HepG2 (cell line): Measurements from ENCODE around the gene WDR83. TPM values are rescaled to one million over a fixed set of nuclear protein-coding genes. Genes with fewer than 3 reads are reported as not detected.

Experiments used
- ATAC-seq: fragments of 200-7000 bp; cut with Tn5 transposase; 3 replicates; pipeline ENCODE4 v1.9.1; 2020; ENCODE audit warnings: mild to moderate bottlenecking, moderate library complexity
- BruUV-seq: library from RNA; stranded (reverse); fragments of 400-500 nt; replicated peaks from 2 replicates; lab custom pipeline; 2021; lab: Mats Ljungman, UMichigan
- CTCF ChIA-PET: fragments of 300-600 bp; formaldehyde crosslinking; extraction: SDS; loops from one replicate; lab custom pipeline; 2021; ENCODE audit warnings: low total read pairs, inconsistent platforms, low intra/inter-chr PET ratio; lab: Yijun Ruan, JAX
- POLR2A ChIA-PET: fragments of 350-600 bp; sonication (Branson Sonifier 250); formaldehyde crosslinking; loops from one replicate; lab custom pipeline; 2020; ENCODE audit warnings: antibody characterized with exemption, inconsistent platforms; lab: Yijun Ruan, JAX
- DNase-seq: peaks from one replicate; pipeline ENCODE4 v3.0.0-alpha.2; 2015; ENCODE audit warnings: low spot score
- FAIRE-seq: peaks from 3 replicates; lab custom pipeline; 2011; peaks lifted over from hg19 to GRCh38; lab: Jason Lieb, UNC
- H2AFZ ChIP-seq: one replicate; pipeline ENCODE4 v1.6.1; 2011; ENCODE audit warnings: low read length, inconsistent platforms
- H3K27ac ChIP-seq: fragments of 300-600 bp; 3 replicates; pipeline ENCODE4 v1.8.0; 2011; ENCODE audit warnings: mixed run types, mild to moderate bottlenecking, mixed read lengths, low read length, inconsistent platforms; ENCODE audit not compliant: insufficient read depth; ENCODE audit errors: extremely low read length
- H3K27me3 ChIP-seq, 2 experiments: fragments of 200-600 bp in 1 of 2; 2 replicates in 1 of 2; 3 replicates in 1 of 2; pipeline versions ENCODE4 v1.6.0 to v1.8.0; 2011; ENCODE audit warnings: low read length in 2 of 2, mild to moderate bottlenecking in 2 of 2, moderate library complexity in 2 of 2, inconsistent platforms in 1 of 2; ENCODE audit not compliant: insufficient read depth in 2 of 2, control insufficient read depth in 1 of 2
- H3K36me3 ChIP-seq, 2 experiments: fragments of 200-600 bp in 1 of 2; replicated peaks in 1 of 2; 2 replicates in 1 of 2; 3 replicates in 1 of 2; pipeline versions ENCODE4 v1.5.1 to v1.8.0; 2011; ENCODE audit warnings: low read length in 2 of 2, inconsistent platforms in 1 of 2; ENCODE audit not compliant: insufficient read depth in 2 of 2, control insufficient read depth in 1 of 2
- H3K4me1 ChIP-seq: 2 replicates; pipeline ENCODE4 v1.5.1; 2012; ENCODE audit warnings: low read length, inconsistent platforms; ENCODE audit not compliant: insufficient read depth
- H3K4me2 ChIP-seq: 2 replicates; pipeline ENCODE4 v1.6.0; 2011; ENCODE audit warnings: low read depth, low read length, inconsistent platforms
- H3K4me3 ChIP-seq, 3 experiments: fragments of 200-600 bp in 1 of 3; sonication (generic), shearing (Covaris generic) in 1 of 3; replicated peaks in 1 of 3; 2 replicates each; pipeline ENCODE4 v1.5.1; 2011 to 2016; ENCODE audit warnings: low read length in 3 of 3, inconsistent platforms in 2 of 3, low read depth in 2 of 3, mild to moderate bottlenecking in 2 of 3, control low read depth in 1 of 3, mixed read lengths in 1 of 3; ENCODE audit not compliant: insufficient read depth in 1 of 3
- H3K79me2 ChIP-seq: one replicate; pipeline ENCODE4 v1.6.1; 2011; ENCODE audit warnings: low read length, inconsistent platforms; ENCODE audit not compliant: insufficient read depth
- H3K9ac ChIP-seq: 2 replicates; pipeline ENCODE4 v1.6.0; 2011; ENCODE audit warnings: mild to moderate bottlenecking, low read depth, low read length, inconsistent platforms; ENCODE audit not compliant: insufficient read depth
- H3K9me3 ChIP-seq: 2 replicates; pipeline ENCODE4 v1.5.1; 2012; ENCODE audit warnings: mild to moderate bottlenecking, low read length
- H4K20me1 ChIP-seq: 2 replicates; pipeline ENCODE4 v1.6.0; 2011; ENCODE audit warnings: inconsistent platforms, mild to moderate bottlenecking, low read length, moderate library complexity; ENCODE audit not compliant: insufficient read depth
- CBFB ChIP-seq: sonication (generic); formaldehyde crosslinking; IDR thresholded peaks from 2 replicates; pipeline ENCODE4 v1.4.0; 2020; ENCODE audit warnings: missing genetic modification reagents
- CBX2 ChIP-seq, 2 experiments: fragments of 200-600 bp in 1 of 2; sonication (generic); formaldehyde crosslinking in 1 of 2; IDR thresholded peaks; 2 replicates each; pipeline versions ENCODE4 v1.7.0 to v1.8.1; 2018 to 2022; ENCODE audit warnings: low read depth in 2 of 2, low read length in 1 of 2, mild to moderate bottlenecking in 1 of 2, missing genetic modification reagents in 1 of 2
- CCAR2 ChIP-seq: fragments of 200-400 bp; formaldehyde crosslinking; optimal IDR thresholded peaks from 2 replicates; pipeline ENCODE3; 2018; ENCODE audit warnings: low read depth, mild to moderate bottlenecking, low read length, moderate library complexity
- HOXA9 ChIP-seq: sonication (generic); formaldehyde crosslinking; IDR thresholded peaks from 2 replicates; pipeline ENCODE4 v1.8.1; 2022; ENCODE audit warnings: missing genetic modification reagents, mild to moderate bottlenecking, moderate library complexity, borderline replicate concordance
- JUN ChIP-seq: sonication (generic); formaldehyde crosslinking; IDR thresholded peaks from 2 replicates; pipeline ENCODE4 v1.4.0; 2020; ENCODE audit warnings: mild to moderate bottlenecking, missing genetic modification reagents
- KAT8 ChIP-seq: IDR thresholded peaks from 2 replicates; pipeline ENCODE4 v1.6.1; 2016; ENCODE audit warnings: missing genetic modification reagents, missing compliant biosample characterization
- MIER2 ChIP-seq: IDR thresholded peaks from 2 replicates; pipeline ENCODE4 v1.6.1; 2016; ENCODE audit warnings: missing biosample characterization, missing genetic modification reagents
- RCOR2 ChIP-seq: IDR thresholded peaks from 2 replicates; pipeline ENCODE4 v1.6.1; 2016; ENCODE audit warnings: missing biosample characterization, missing genetic modification reagents
- SMAD3 ChIP-seq: sonication (generic); formaldehyde crosslinking; IDR thresholded peaks from 2 replicates; pipeline ENCODE4 v1.4.0; 2020; ENCODE audit warnings: missing genetic modification reagents
- TEF ChIP-seq: sonication (generic); formaldehyde crosslinking; IDR thresholded peaks from 2 replicates; pipeline ENCODE4 v1.5.0; 2020; ENCODE audit warnings: missing genetic modification reagents
- UBTF ChIP-seq: sonication (generic); formaldehyde crosslinking; IDR thresholded peaks from 2 replicates; pipeline ENCODE4 v1.4.0; 2020; ENCODE audit warnings: mild to moderate bottlenecking, missing genetic modification reagents
- ZBTB42 ChIP-seq: sonication (generic); formaldehyde crosslinking; IDR thresholded peaks from 2 replicates; pipeline ENCODE4 v1.5.0; 2020; ENCODE audit warnings: mild to moderate bottlenecking, missing genetic modification reagents
- ZBTB7A ChIP-seq: sonication (generic); formaldehyde crosslinking; IDR thresholded peaks from 2 replicates; pipeline ENCODE4 v1.8.0; 2022; ENCODE audit warnings: mild to moderate bottlenecking, missing genetic modification reagents
- ZNF20 ChIP-seq: sonication (generic); formaldehyde crosslinking; IDR thresholded peaks from 2 replicates; pipeline ENCODE4 v1.4.0; 2020; ENCODE audit warnings: mild to moderate bottlenecking, moderate library complexity, missing genetic modification reagents
- ZNF773 ChIP-seq: sonication (generic); formaldehyde crosslinking; IDR thresholded peaks from 2 replicates; pipeline ENCODE4 v1.4.0; 2020; ENCODE audit warnings: missing genetic modification reagents, borderline replicate concordance
- ZXDC ChIP-seq: sonication (generic); formaldehyde crosslinking; IDR thresholded peaks from 2 replicates; pipeline ENCODE4 v1.5.0; 2020; ENCODE audit warnings: mild to moderate bottlenecking, missing genetic modification reagents
- WGBS: methylation state at CpG from one replicate; pipeline ENCODE4 v1.1.6; 2017; ENCODE audit warnings: low lambda C conversion rate; 5-methylcytosine and 5-hydroxymethylcytosine counted together
- in situ Hi-C: cut with HindIII; loops from 2 replicates; pipeline ENCODE4 v1.10.0; 2017; ENCODE audit warnings: low pct_unique_long_range_greater_than_20kb; ENCODE audit not compliant: extremely low pct_ligation_motif_present
- intact Hi-C: fragments of 100-400 bp; cut with micrococcal nuclease; formaldehyde crosslinking; loops from one replicate; pipeline ENCODE4 v1.10.0; 2022; ENCODE audit not compliant: unreplicated experiment
- polyA plus RNA-seq, 8 experiments: library from polyadenylated mRNA; depleted of rRNA in 3 of 8; stranded (reverse) in 7 of 8; unstranded in 1 of 8; fragments of >200 nt; fragmentation: Illumina TruSeq in 4 of 8; extraction: Trizol in 4 of 8; gene quantifications; 2 replicates each; pipeline versions ENCODE4 v1.2.1 to v1.2.3, GENCODE V29; 2011 to 2016; ENCODE audit warnings: low read depth in 4 of 8, missing spikeins in 1 of 8, mixed read lengths in 1 of 8; ENCODE audit not compliant: insufficient read depth in 1 of 8
- total RNA-seq, 5 experiments: library from RNA; depleted of rRNA; stranded (reverse); fragments of >200 nt; fragmentation: Illumina TruSeq; extraction: Trizol; gene quantifications; 2 replicates each; pipeline ENCODE4 v1.2.3, GENCODE V29; 2016; ENCODE audit warnings: low read depth in 1 of 5

Gene WDR83
- total and polyA plus RNA-seq, 2 of the 13 experiments (the other 11 are each of a cell fraction or from before 2014, with no cell fraction given), result 4.5 to 10.7 TPM

- POLR2A ChIA-PET, result interaction anchor here (0.9 to 1.9 kb wide), 9 partner anchors 9 to 174 kb away, joined by 3 to 16 read pairs (median 4); partner anchors contain the start of genes DHPS, GET3, ZNF490 and ZNF791
- peak; percentile 67 for DNase-seq
- intact Hi-C loops (no loop called here), in situ Hi-C loops (loop anchor here (5.0 kb wide), 1 partner anchor 107 kb away; no protein-coding TSS in a partner anchor)
- H3K27me3 ChIP-seq, result no peaks in the 10 kb centered on the region; a peak in 1 of 5 replicates
- TSS peak; percentile 79 for BruUV-seq
- ATAC-seq, result peak; percentile 50
- H3K9me3 ChIP-seq, result no peaks in the 10 kb centered on the region
- H2AFZ ChIP-seq, result peak overlapping the region; percentile 100
- H3K4me1 ChIP-seq, result peaks cover 43% of the 10 kb centered on the region
- peak overlapping the region; percentile 97 for H3K4me2 ChIP-seq
- H3K27ac ChIP-seq, result peak overlapping the region; percentile 88
- H3K9ac ChIP-seq, result peak overlapping the region; percentile 93
- H3K79me2 ChIP-seq, result peaks cover 34% of the 10 kb centered on the region
- peaks cover 10 to 19% of the 10 kb centered on the region in 2 experiments for H3K36me3 ChIP-seq
- no peaks in the 10 kb centered on the region for H4K20me1 ChIP-seq
- CTCF ChIA-PET, result no interaction called here
- FAIRE-seq, result peak; percentile 93
- H3K4me3 ChIP-seq, result peak overlapping the region; percentile 77 to 96 (median 96)
- 5% methylated on average over 22 of the region's 64 CpGs for WGBS
- no peak for TF ChIP-seq CBX2 (IDR thresholded peaks at IDR 0.05; ENCODE audit: low read depth, low read length)
- no peak for TF ChIP-seq CBX2 (CRISPR knock-in tag; IDR thresholded peaks at IDR 0.05; ENCODE audit: low read depth)
- peak; percentile 39; the same call in 1 of the 2 replicates for TF ChIP-seq ZXDC (CRISPR knock-in tag)
- TF ChIP-seq CBFB, result no peak
- no peak for TF ChIP-seq RCOR2 (CRISPR knock-in tag)
- no peak for TF ChIP-seq HOXA9 (CRISPR knock-in tag)
- no peak for TF ChIP-seq ZBTB42 (CRISPR knock-in tag)
- TF ChIP-seq UBTF (CRISPR knock-in tag), result peak; percentile 47
- TF ChIP-seq ZBTB7A (CRISPR knock-in tag), result peak; percentile 14; the same call in 1 of the 2 replicates
- TF ChIP-seq CCAR2, result no peak
- peak; percentile 41; the same call in 1 of the 2 replicates for TF ChIP-seq MIER2 (CRISPR knock-in tag)
- TF ChIP-seq JUN (CRISPR knock-in tag), result no peak; the same call in 1 of the 2 replicates
- no peak for TF ChIP-seq ZNF773 (CRISPR knock-in tag)
- peak; percentile 99 for TF ChIP-seq KAT8 (CRISPR knock-in tag)
- no peak for TF ChIP-seq TEF
- TF ChIP-seq ZNF20 (CRISPR knock-in tag), result no peak
- peak; percentile 56; the same call in 1 of the 2 replicates for TF ChIP-seq SMAD3 (CRISPR knock-in tag)
Measured at GRCh38 chr19:12669270-12670158, 2.9 kb downstream of the WDR83 start.
